K562 treated with DMSO at 1 percent for 12 hours (cell line): ENCODE measurements around the gene TOM1. TPM values are rescaled to one million over a fixed set of nuclear protein-coding genes. Genes with fewer than 3 reads are reported as not detected.

Experiments used
- total RNA-seq: library from RNA; unstranded; fragments of 300-600 nt; gene quantifications from 2 replicates; pipeline ENCODE4 v1.2.3, GENCODE V29; 2022; ENCODE audit not compliant: insufficient read depth

The TOM1 gene
- 44.6 and 47.9 TPM in 2 replicates for total RNA-seq

DNA sequence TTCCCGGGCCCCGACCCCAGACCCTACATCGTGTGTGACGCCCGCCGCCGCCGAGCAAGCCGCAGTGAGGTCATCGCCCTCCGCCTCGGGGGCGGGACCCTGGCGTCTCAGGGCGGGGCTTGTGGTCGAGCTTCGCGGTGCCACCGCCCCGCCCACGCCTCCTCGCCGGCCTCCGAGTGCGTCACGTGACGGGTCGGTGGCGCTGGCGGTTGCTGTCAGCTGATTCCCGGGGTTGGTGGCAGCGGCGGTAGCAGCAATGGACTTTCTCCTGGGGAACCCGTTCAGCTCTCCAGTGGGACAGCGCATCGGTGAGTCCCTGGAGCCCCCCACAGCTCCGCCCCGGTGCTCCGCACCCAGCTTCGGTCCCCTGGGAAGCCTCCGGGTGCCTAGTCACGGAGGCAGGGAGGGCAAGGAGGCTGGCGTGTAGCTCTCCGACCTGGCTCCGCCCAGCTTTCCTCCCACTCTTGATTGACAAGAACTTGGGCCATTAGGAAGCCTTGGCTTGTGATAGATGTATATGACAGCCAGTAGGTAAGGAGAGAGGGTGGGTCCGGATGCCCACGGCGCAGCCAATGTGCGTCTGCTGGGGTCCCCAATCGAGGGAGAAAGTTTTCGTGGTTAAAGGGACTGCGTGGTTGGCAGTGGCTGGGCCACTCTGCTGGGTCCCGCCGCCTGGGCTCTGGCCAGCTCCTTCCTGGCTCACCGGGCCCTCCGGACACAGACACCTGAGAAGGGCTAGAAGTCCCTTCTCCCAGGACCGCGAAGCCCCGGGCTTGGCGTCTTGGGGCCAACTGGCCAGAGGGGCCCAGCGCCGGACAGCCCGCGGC is at the start of gene TOM1:
TSS of gene TOM1 (plus strand) at position 222 of the 827 bp plus-strand sequence. CDS start at position 257, 35 bp downstream.

DNA sequence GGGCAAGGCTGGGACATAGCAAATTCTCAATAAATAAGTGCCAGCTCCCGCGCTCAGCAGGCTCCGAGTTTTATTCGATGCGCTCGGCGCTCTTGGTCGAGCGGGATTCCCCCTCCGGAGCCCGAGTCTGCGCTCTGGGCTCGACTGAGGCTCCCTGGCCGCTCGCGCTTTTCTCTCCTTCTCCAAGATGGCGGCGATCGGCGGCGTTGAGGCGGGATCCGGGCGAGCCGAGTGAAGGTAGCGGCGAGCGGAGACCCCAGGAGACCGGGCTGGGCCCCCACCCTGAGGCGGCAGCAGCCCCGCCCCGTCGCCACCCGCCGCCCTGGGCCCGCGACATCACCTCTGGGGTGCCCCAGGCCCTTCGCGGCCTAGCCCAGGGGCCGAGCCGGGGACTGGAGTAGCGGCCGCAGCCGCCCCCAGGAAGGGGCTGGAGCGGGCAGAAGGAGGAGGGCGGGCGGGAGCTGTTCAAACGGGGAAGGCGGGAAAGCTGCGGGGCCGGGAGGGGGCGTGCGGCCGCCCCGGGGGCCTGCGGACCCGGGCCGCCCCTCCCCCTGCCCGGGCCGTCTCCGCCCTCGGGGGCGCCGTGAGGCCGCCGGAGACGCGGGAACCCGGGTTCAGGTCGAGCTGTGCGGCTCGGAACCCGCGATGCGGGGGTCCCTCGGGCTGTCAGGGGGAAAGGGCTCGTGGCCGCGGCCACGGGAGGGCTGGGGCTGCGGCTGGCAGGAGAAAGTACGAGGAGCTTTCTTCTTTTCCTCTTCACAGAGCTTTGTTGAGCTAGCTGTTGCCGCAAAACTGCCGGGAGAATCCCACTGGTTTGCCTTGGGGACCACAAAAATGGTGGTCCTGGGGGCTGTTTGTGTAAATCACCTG is 42.1 kb upstream of the TOM1 start, which contains the start of gene HMGXB4:
TSS of gene HMGXB4 (plus strand) at position 173 of the 870 bp plus-strand sequence. CDS start 4,898 bp downstream, outside the sequence.

DNA sequence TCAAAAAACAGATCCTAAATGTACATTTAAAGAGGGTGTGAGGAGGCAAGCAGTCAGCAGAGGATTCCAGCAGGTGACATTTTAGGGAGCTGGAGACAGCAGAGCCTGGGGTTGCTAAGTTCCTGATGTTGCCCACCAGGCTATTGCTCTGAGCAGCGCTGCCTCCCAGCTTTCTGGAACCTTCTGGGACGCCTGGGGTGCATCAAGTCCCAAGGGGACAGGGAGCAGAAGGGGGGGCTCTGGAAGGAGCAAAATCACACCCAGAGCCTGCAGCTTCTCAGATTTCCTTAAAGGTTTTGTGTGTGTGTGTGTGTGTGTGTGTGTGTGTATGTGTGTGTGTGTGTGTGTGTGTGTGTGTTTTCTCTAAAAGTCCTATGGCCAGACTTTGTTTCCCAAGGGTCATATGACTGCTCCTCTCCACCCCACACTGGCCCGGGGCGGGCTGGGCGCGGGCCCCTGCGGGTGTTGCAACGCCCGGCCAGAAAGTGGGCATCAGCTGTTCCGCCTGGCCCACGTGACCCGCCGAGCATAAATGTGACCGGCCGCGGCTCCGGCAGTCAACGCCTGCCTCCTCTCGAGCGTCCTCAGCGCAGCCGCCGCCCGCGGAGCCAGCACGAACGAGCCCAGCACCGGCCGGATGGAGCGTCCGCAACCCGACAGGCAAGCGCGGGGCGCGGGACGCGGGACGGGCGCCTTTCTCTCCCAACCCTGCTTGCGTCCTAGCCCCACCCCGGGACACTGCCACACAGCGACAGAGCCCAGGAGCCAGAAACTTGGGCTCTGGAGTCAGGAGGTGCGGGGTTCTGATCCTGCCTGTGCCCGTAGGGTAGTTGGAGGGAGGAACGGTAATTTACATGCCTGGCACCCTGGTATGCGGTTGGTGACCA is 81.1 kb downstream of the TOM1 start, which contains the start of gene HMOX1:
TSS of gene HMOX1 (plus strand) at position 560 of the 887 bp plus-strand sequence. CDS start at position 638, 78 bp downstream.

Other genes starting within 250 kb of the TOM1 start
- gene ISX, start 233.7 kb upstream of the TOM1 start, total RNA-seq: 0.25 and 0.63 TPM in 2 replicates
- 10.3 and 18.6 TPM in 2 replicates for gene HMGXB4, start 42.4 kb upstream of the TOM1 start, total RNA-seq
- not detected in 2 replicates for gene HMOX1, start 81.2 kb downstream of the TOM1 start, total RNA-seq
- 85.1 and 94.8 TPM in 2 replicates for gene MCM5, start 100.2 kb downstream of the TOM1 start, total RNA-seq
- gene RASD2, start 240.9 kb downstream of the TOM1 start, total RNA-seq: 0.22 TPM in 1 of 2 replicates, not detected in the other